ENCODE data around the gene BAG5. TPM values are rescaled to one million over a fixed set of nuclear protein-coding genes. Genes with fewer than 3 reads are reported as not detected.

Gene BAG5
- total RNA-seq, 1 donor from 2014 or later = 28.8 TPM

DNA sequence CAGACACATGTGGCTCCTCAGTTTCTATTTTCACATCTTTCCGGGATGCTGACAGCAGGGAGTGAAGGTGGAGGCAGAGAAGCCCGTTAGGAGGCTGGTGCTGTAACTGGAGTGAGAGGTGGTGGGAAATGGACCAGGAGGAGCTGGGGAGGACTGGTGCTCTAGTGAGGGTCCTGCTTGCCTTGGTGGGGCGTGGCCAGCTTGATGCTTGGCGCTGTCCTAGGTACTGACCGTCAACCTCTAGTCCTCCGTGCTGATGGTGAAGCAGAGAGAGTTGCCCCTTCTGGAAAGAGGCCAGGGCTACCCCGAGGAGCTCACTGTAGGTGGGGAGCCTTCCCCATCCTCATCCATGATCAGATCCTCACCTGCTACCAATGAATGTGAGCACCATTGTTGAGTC, 32.1 kb downstream of the BAG5 start:
- H3K4me1 Mint-ChIP-seq = peaks cover 57% of the 10 kb centered on the region
- peak overlapping the region; percentile 92 for H3K4me3 Mint-ChIP-seq
- TF ChIP-seq, protein P1, sequence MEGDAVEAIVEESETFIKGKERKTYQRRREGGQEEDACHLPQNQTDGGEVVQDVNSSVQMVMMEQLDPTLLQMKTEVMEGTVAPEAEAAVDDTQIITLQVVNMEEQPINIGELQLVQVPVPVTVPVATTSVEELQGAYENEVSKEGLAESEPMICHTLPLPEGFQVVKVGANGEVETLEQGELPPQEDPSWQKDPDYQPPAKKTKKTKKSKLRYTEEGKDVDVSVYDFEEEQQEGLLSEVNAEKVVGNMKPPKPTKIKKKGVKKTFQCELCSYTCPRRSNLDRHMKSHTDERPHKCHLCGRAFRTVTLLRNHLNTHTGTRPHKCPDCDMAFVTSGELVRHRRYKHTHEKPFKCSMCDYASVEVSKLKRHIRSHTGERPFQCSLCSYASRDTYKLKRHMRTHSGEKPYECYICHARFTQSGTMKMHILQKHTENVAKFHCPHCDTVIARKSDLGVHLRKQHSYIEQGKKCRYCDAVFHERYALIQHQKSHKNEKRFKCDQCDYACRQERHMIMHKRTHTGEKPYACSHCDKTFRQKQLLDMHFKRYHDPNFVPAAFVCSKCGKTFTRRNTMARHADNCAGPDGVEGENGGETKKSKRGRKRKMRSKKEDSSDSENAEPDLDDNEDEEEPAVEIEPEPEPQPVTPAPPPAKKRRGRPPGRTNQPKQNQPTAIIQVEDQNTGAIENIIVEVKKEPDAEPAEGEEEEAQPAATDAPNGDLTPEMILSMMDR (IDR thresholded peaks at IDR 0.05) = no peak
- intact Hi-C loops (cut with micrococcal nuclease) = no loop called here
- no peaks in the 10 kb centered on the region for H3K9me3 Mint-ChIP-seq
- DNase-seq (no peak), ATAC-seq (ENCODE audit: low read depth) (no peak)
- peaks cover 22% of the 10 kb centered on the region for H3K36me3 Mint-ChIP-seq (ENCODE audit: low read depth)
- ChIA-PET POLR2A (interaction anchor here (1.3 kb wide), 1 partner anchor 32 kb away, joined by 4 read pairs; the partner anchor contains the start of genes BAG5 and COA8), CTCF (interaction anchor here (0.9 to 1.4 kb wide), 3 partner anchors 9 to 16 kb away, joined by 4 to 6 read pairs (median 5); no protein-coding TSS in a partner anchor)
- no peaks in the 10 kb centered on the region for H3K27me3 Mint-ChIP-seq
- H3K27ac Mint-ChIP-seq = peak overlapping the region; percentile 50

DNA sequence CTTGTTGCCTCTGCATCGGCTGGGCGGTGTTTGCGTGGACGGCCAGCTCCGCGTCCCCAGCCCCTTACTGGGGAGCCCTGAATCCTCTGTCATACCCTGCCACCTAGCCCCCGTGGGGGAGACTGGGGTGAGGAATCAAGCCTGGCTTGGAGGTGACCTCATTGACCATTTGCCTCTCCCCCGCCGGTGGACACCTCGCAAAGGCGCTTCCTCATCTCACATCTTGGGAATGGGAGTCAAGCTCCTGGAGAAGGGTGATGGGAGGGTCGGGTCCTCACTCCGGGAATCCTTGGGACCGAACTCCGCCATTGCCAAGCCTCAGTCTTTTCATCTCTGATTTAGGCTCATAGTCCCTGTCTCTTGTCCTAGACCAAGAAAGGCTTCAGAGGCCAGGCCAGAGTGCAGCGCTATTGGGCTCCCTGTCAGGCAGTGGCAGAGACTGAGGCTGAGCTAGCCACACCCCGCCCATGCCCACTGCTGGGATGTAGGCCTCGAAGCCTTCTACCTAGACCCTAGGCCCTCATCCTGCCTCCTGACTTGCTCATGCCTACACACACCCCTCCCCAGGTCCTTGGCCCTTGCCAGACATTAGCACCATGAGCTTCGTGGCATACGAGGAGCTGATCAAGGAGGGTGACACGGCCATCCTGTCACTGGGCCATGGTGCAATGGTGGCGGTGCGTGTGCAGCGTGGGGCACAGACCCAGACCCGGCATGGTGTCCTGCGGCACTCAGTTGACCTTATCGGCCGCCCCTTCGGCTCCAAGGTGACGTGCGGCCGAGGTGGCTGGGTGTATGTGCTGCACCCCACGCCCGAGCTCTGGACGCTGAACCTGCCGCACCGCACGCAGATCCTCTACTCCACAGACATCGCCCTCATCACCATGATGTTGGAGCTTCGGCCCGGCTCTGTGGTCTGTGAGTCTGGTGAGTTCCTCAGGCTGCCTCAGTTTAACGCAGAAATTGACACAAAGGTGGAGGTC, 32.8 kb downstream of the BAG5 start:
- H3K27ac Mint-ChIP-seq = peak overlapping the region; percentile 89
- ChIA-PET POLR2A (interaction anchor here (0.6 to 1.4 kb wide), 6 partner anchors 9 to 247 kb away, joined by 3 to 4 read pairs (median 4); partner anchors contain the start of genes BAG5 and COA8), CTCF (interaction anchor here (1.4 to 3.3 kb wide), 2 partner anchors 11 kb away, joined by 5 to 16 read pairs; no protein-coding TSS in a partner anchor)
- H3K4me3 Mint-ChIP-seq = peak overlapping the region; percentile 92
- peaks cover 61% of the 10 kb centered on the region for H3K4me1 Mint-ChIP-seq
- TF ChIP-seq, protein P1 (IDR thresholded peaks at IDR 0.05) = no peak
- intact Hi-C loops (cut with micrococcal nuclease) = loop anchor here (1.0 to 10.0 kb wide), 4 partner anchors 8 to 765 kb away; partner anchors contain the start of genes EIF5 and MARK3
- no peaks in the 10 kb centered on the region for H3K27me3 Mint-ChIP-seq
- H3K36me3 Mint-ChIP-seq (ENCODE audit: low read depth) = peaks cover 20% of the 10 kb centered on the region
- no peaks in the 10 kb centered on the region for H3K9me3 Mint-ChIP-seq
- ATAC-seq (ENCODE audit: low read depth) (no peak), DNase-seq (no peak)

DNA sequence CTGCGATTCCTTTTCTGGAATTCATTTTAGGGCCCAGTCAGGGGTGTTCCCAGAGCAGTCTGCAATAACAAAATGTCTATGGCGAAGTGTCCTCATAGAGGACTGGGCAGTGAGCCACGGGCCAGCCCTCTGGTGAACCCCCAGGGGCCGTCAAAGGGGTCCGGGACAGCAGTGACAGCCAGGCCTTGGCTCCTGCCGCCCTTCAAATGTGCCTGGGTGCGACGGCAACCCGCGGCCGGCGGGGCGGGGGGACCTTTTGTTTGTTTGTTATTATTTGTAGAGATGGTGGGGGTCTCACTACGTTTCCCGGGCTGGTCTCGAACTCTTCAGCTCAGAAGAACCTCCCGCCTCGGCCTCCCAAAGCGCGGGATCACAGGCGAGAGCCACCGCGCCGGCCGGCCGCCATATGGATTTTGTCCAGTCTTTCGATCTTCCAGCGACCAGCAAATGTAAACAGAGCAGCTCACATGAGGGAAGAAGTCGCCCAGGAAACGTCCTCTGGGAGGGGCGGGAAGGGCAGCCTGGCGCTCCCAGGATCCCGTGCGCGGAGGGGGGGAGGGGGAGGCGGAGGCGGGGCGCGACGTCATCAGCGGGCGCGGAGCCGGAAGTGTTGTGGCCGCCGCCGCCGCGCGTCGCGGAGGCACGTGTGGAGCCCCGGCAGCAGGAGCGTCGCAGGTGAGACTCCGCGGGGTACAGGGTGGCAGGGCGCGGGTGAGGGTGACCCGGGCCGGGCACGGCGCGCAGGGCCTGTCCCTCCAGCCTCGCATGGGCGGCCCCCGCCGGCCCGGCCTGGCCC, 33.7 kb downstream of the BAG5 start, which contains the start of gene TRMT61A:
TRMT61A (plus strand) TSS at position 610 of the 796 bp plus-strand sequence. CDS start 783 bp downstream, outside the sequence.
- peak; percentile 26 for ATAC-seq (ENCODE audit: low read depth)

DNA sequence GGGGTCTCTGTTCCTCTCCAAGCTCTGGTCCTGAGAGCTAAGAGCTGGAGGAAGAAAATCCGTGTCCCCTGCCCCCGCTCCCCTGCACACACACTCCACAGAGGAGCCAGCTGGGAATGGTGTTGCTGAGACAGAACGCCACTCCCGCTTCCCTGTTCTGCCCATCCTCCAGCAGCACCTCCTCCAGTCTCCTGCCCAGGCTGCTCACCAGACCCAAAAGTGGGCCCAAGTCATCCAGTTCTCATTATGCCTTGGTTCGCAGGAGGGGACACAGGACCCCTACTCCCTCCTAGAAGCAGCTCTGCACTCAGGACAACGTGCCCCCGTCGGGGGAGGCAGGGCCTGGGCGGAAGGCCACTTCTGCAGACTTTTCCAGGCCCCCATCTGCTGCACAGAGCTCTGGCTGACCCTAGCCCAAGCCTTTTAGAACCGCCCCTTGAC, 34.3 kb downstream of the BAG5 start:
- TF ChIP-seq, protein P1 (IDR thresholded peaks at IDR 0.05) = no peak
- peaks cover 15% of the 10 kb centered on the region for H3K36me3 Mint-ChIP-seq (ENCODE audit: low read depth)
- DNase-seq (no peak), ATAC-seq (ENCODE audit: low read depth) (no peak)
- no peaks in the 10 kb centered on the region for H3K9me3 Mint-ChIP-seq
- H3K4me1 Mint-ChIP-seq = peaks cover 66% of the 10 kb centered on the region
- H3K27me3 Mint-ChIP-seq = no peaks in the 10 kb centered on the region
- peak overlapping the region; percentile 92 for H3K4me3 Mint-ChIP-seq
- peak overlapping the region; percentile 96 for H3K27ac Mint-ChIP-seq
- ChIA-PET POLR2A (interaction anchor here (0.6 to 1.7 kb wide), 10 partner anchors 9 to 772 kb away, joined by 3 to 15 read pairs (median 3); partner anchors contain the start of genes BAG5, CDC42BPB, COA8 and EIF5), CTCF (interaction anchor here (1.1 to 3.3 kb wide), 2 partner anchors 10 to 19 kb away, joined by 3 to 16 read pairs; no protein-coding TSS in a partner anchor)
- intact Hi-C loops (cut with micrococcal nuclease) = loop anchor here (2.0 to 10.0 kb wide), 3 partner anchors 143 to 763 kb away; partner anchors contain the start of genes EIF5 and MARK3

More for the DNA sequence above, 33.7 kb downstream of the BAG5 start, which contains the start of gene TRMT61A:
- intact Hi-C loops (cut with micrococcal nuclease) = loop anchor here (1.0 to 10.0 kb wide), 4 partner anchors 7 to 764 kb away; partner anchors contain the start of genes EIF5 and MARK3
- peaks cover 18% of the 10 kb centered on the region for H3K36me3 Mint-ChIP-seq (ENCODE audit: low read depth)
- H3K27ac Mint-ChIP-seq = peak within 1 kb of the TSS; percentile 96
- H3K27me3 Mint-ChIP-seq = no peaks in the 10 kb centered on the region
- H3K4me1 Mint-ChIP-seq = peaks cover 62% of the 10 kb centered on the region
- no peaks in the 10 kb centered on the region for H3K9me3 Mint-ChIP-seq
- H3K4me3 Mint-ChIP-seq = peak within 1 kb of the TSS; percentile 92
- peak; percentile 65 for DNase-seq
- ChIA-PET POLR2A (interaction anchor here (0.6 to 1.4 kb wide), 13 partner anchors 8 to 895 kb away, joined by 3 to 8 read pairs (median 3); partner anchors contain the start of genes BAG5, CDC42BPB, COA8 and EIF5), CTCF (interaction anchor here (3.3 kb wide), 1 partner anchor 10 kb away, joined by 16 read pairs; no protein-coding TSS in a partner anchor)
- TF ChIP-seq, protein P1 (IDR thresholded peaks at IDR 0.05) = no peak
